GM06990 (cell line): ENCODE measurements around the gene HBEGF.

Experiments used
- DNase-seq: peaks from one replicate; pipeline ENCODE4 v3.0.0-alpha.2; 2011; ENCODE audit not compliant: insufficient read length; ENCODE audit errors: extremely low read depth
- H3K27me3 ChIP-seq: replicated peaks from 2 replicates; pipeline ENCODE4 v1.6.0; 2011; ENCODE audit warnings: low read length; ENCODE audit not compliant: control insufficient read depth, insufficient read depth
- H3K36me3 ChIP-seq: 2 replicates; pipeline ENCODE4 v1.5.1; 2011; ENCODE audit warnings: low read length; ENCODE audit not compliant: control insufficient read depth, insufficient read depth
- H3K4me3 ChIP-seq: replicated peaks from 2 replicates; pipeline ENCODE4 v1.5.1; 2011; ENCODE audit warnings: low read depth, mild to moderate bottlenecking, control low read depth, low read length
- CTCF ChIP-seq: IDR thresholded peaks from 2 replicates; pipeline ENCODE4 v1.5.1; 2011; ENCODE audit warnings: low read length, control low read depth, mild to moderate bottlenecking, inconsistent platforms; ENCODE audit not compliant: insufficient read depth, poor library complexity, severe bottlenecking

HBEGF gene

GRCh38 chr5:140355546-140355945 is 9.1 kb upstream of the HBEGF start:
- Histone ChIP-seq H3K36me3 (no peaks in the 10 kb centered on the region), H3K27me3 (no peaks in the 10 kb centered on the region), H3K4me3 (no peak overlapping the region)
- TF ChIP-seq CTCF, result no peak
- DNase-seq, result no peak

GRCh38 chr5:140351609-140352334 is 5.4 kb upstream of the HBEGF start:
- no peak for DNase-seq
- peak; percentile 72 for TF ChIP-seq CTCF
- no peaks in the 10 kb centered on the region for H3K27me3 ChIP-seq
- no peaks in the 10 kb centered on the region for H3K36me3 ChIP-seq
- H3K4me3 ChIP-seq, result no peak overlapping the region

- TF ChIP-seq CTCF, result no peak
- Histone ChIP-seq H3K27me3 (no peaks in the 10 kb centered on the region), H3K4me3 (no peak overlapping the region), H3K36me3 (no peaks in the 10 kb centered on the region)
- no peak for DNase-seq
Observed at GRCh38 chr5:140349244-140349643, 2.8 kb upstream of the HBEGF start.

- Histone ChIP-seq H3K36me3 (no peaks in the 10 kb centered on the region), H3K27me3 (no peaks in the 10 kb centered on the region), H3K4me3 (no peak overlapping the region)
- no peak for TF ChIP-seq CTCF
- DNase-seq, result no peak
Observed at GRCh38 chr5:140348104-140348503, 1.7 kb upstream of the HBEGF start.

GRCh38 chr5:140347360-140347759 is 957 bp upstream of the HBEGF start:
- Histone ChIP-seq H3K4me3 (no peak overlapping the region), H3K36me3 (no peaks in the 10 kb centered on the region), H3K27me3 (no peaks in the 10 kb centered on the region)
- no peak for TF ChIP-seq CTCF
- no peak for DNase-seq

GRCh38 chr5:140345919-140346347 is 470 bp downstream of the HBEGF start:
- Histone ChIP-seq H3K27me3 (no peaks in the 10 kb centered on the region), H3K36me3 (no peaks in the 10 kb centered on the region), H3K4me3 (peak overlapping the region; percentile 67)
- DNase-seq, result peak; percentile 61
- peak; percentile 36 for TF ChIP-seq CTCF
